Brain microvascular endothelial cell (primary cell): Measurements from ENCODE around the gene SLC22A23.

Experiments
- DNase-seq: peaks from one replicate; pipeline ENCODE4 v3.0.0-alpha.2; 2020
- H3K27ac ChIP-seq: fragments of 250-450 bp; sonication (Bioruptor Pico); 2 replicates; pipeline ENCODE4 v1.5.1; 2020; ENCODE audit warnings: mild to moderate bottlenecking, moderate library complexity
- H3K27me3 ChIP-seq: fragments of 250-450 bp; sonication (Bioruptor Pico); replicated peaks from 2 replicates; pipeline ENCODE4 v1.5.1; 2020; ENCODE audit warnings: mild to moderate bottlenecking
- H3K36me3 ChIP-seq: fragments of 250-450 bp; sonication (Bioruptor Pico); replicated peaks from 2 replicates; pipeline ENCODE4 v1.5.1; 2020; ENCODE audit warnings: mild to moderate bottlenecking
- H3K4me3 ChIP-seq: 2 replicates; pipeline ENCODE4 v1.5.1; 2011; ENCODE audit warnings: low read depth, mild to moderate bottlenecking, control low read depth, low read length, moderate library complexity
- CTCF ChIP-seq: IDR thresholded peaks from 2 replicates; pipeline ENCODE4 v1.5.1; 2011; ENCODE audit warnings: low read depth, mild to moderate bottlenecking, moderate library complexity, low read length, control low read depth, inconsistent platforms; ENCODE audit errors: missing control alignments
- in situ Hi-C: cut with HindIII; loops from 2 replicates; pipeline ENCODE4 v1.10.0; 2017; ENCODE audit warnings: low sequenced_read_pairs, low pct_ligation_motif_present

SLC22A23 gene

DNA sequence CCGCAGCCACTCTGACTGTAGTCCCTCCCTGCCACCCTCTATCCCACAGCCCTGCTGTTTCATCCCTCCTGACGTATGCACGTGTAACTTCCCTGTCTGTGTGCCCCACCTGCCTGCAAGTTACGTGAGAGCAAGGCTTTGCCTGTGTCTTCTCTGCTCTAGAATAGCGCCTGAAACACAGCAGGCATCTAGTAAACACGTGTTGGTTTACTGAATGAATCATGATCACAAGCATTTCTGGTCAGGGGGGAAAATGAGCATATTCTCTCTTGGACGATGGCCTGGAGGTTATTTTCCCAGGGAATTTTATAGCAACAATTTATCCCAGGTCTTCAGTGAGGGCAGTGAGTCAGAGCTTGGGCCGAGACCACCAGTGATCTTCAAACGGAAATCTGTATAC, 159.8 kb downstream of the SLC22A23 start:
- H3K27me3 ChIP-seq, result no peaks in the 10 kb centered on the region
- DNase-seq, result peak; percentile 51
- no peaks in the 10 kb centered on the region for H3K36me3 ChIP-seq
- H3K4me3 ChIP-seq, result no peak overlapping the region
- TF ChIP-seq CTCF, result no peak
- no peak overlapping the region for H3K27ac ChIP-seq
- in situ Hi-C loops, result no loop called here

DNA sequence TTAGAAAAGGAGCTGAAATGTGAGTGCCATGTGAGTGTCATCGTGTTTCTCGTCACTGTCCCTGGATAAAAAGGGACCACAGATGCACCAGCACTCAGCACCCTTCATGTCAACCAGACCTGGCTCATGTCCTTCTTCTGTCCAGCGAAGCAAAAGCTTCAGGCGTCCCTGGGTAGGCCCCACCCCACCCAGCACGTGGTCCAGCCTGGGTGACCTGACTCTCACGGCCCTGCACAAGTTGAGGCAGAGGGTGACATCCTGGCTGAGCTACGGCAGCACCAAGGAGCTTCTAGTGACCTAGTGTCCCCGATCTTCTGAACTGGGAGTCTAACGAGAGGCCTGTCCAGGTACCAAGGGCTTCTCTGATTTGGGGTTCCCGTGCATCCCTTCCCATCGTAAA, 160.3 kb downstream of the SLC22A23 start:
- in situ Hi-C loops, result no loop called here

GRCh38 chr6:3296078-3296477, 160.8 kb downstream of the SLC22A23 start:
- no peak for TF ChIP-seq CTCF

More for the DNA sequence above, 160.3 kb downstream of the SLC22A23 start:
- no peaks in the 10 kb centered on the region for H3K27me3 ChIP-seq
- no peaks in the 10 kb centered on the region for H3K36me3 ChIP-seq
- no peak overlapping the region for H3K27ac ChIP-seq
- no peak for DNase-seq
- no peak for TF ChIP-seq CTCF
- no peak overlapping the region for H3K4me3 ChIP-seq

GRCh38 chr6:3294921-3295871, 161.7 kb downstream of the SLC22A23 start:
- Histone ChIP-seq H3K36me3 (no peaks in the 10 kb centered on the region), H3K4me3 (no peak overlapping the region), H3K27me3 (no peaks in the 10 kb centered on the region), H3K27ac (no peak overlapping the region)
- in situ Hi-C loops, result no loop called here
- TF ChIP-seq CTCF, result peak; percentile 10
- DNase-seq, result no peak

More at GRCh38 chr6:3296078-3296477, 160.8 kb downstream of the SLC22A23 start:
- DNase-seq, result no peak
- no peak overlapping the region for H3K4me3 ChIP-seq
- no peaks in the 10 kb centered on the region for H3K27me3 ChIP-seq
- in situ Hi-C loops, result no loop called here
- no peak overlapping the region for H3K27ac ChIP-seq
- H3K36me3 ChIP-seq, result no peaks in the 10 kb centered on the region

- no peak for TF ChIP-seq CTCF
- H3K27me3 ChIP-seq, result no peaks in the 10 kb centered on the region
- no peaks in the 10 kb centered on the region for H3K36me3 ChIP-seq
- H3K27ac ChIP-seq, result no peak overlapping the region
- in situ Hi-C loops, result no loop called here
- no peak overlapping the region for H3K4me3 ChIP-seq
- no peak for DNase-seq
Measured at GRCh38 chr6:3294396-3294795, 162.5 kb downstream of the SLC22A23 start.
